GM12878 (cell line): ENCODE measurements around the gene SLX4IP. TPM values are rescaled to one million over a fixed set of nuclear protein-coding genes. Genes with fewer than 3 reads are reported as not detected.

ENCODE experiments used
- ATAC-seq: fragments of 200-7000 bp; cut with Tn5 transposase; 3 replicates; pipeline ENCODE4 v1.9.1; 2020; ENCODE audit warnings: mild to moderate bottlenecking, moderate library complexity
- BruUV-seq: library from RNA; stranded (reverse); fragments of 400-500 nt; replicated peaks from 2 replicates; lab custom pipeline; 2021; lab: Mats Ljungman, UMichigan
- CTCF ChIA-PET: fragments of 300-600 bp; sonication (Branson Sonifier 250); formaldehyde crosslinking; extraction: SDS; loops from one replicate; lab custom pipeline; 2021; ENCODE audit warnings: inconsistent platforms; lab: Yijun Ruan, JAX
- POLR2A ChIA-PET: fragments of 350-600 bp; formaldehyde crosslinking; extraction: SDS; loops from one replicate; lab custom pipeline; 2021; ENCODE audit warnings: inconsistent platforms; lab: Charles Lee
- RAD21 ChIA-PET: fragments of 300-600 bp; sonication (Branson Sonifier 250); formaldehyde crosslinking; loops from one replicate; lab custom pipeline; 2023; ENCODE audit warnings: antibody characterized with exemption; ENCODE audit not compliant: unreplicated experiment; lab: Charles Lee
- SMC1A ChIA-PET: fragments of 300-600 bp; sonication (Branson Sonifier 250); formaldehyde crosslinking; loops from one replicate; lab custom pipeline; 2023; ENCODE audit not compliant: unreplicated experiment, uncharacterized antibody; lab: Charles Lee
- DNase-seq: peaks from one replicate; pipeline ENCODE4 v3.0.0-alpha.2; 2011; ENCODE audit warnings: low read depth, low spot score
- FAIRE-seq: peaks from 3 replicates; lab custom pipeline; 2011; peaks lifted over from hg19 to GRCh38; lab: Jason Lieb, UNC
- H2AFZ ChIP-seq: 2 replicates; pipeline ENCODE4 v1.6.0; 2011; ENCODE audit warnings: low read depth, low read length, control low read depth; ENCODE audit not compliant: control insufficient read depth
- H3K27ac ChIP-seq: 2 replicates; pipeline ENCODE4 v1.5.1; 2011; ENCODE audit warnings: control low read depth; ENCODE audit not compliant: control insufficient read depth, insufficient read depth
- H3K27me3 ChIP-seq, 2 experiments: replicated peaks in 1 of 2; 2 replicates each; pipeline versions ENCODE4 v1.6.0 to v1.6.1; 2011; ENCODE audit warnings: low read length in 1 of 2; ENCODE audit not compliant: control insufficient read depth in 2 of 2, insufficient read depth in 2 of 2
- H3K36me3 ChIP-seq, 2 experiments: 2 replicates each; pipeline ENCODE4 v1.5.1; 2011; ENCODE audit warnings: low read length in 1 of 2; ENCODE audit not compliant: control insufficient read depth in 2 of 2, insufficient read depth in 2 of 2
- H3K4me1 ChIP-seq: 2 replicates; pipeline ENCODE4 v1.6.1; 2011; ENCODE audit warnings: mild to moderate bottlenecking, low read length, moderate library complexity, mixed read lengths; ENCODE audit not compliant: control insufficient read depth, insufficient read depth
- H3K4me2 ChIP-seq: 2 replicates; pipeline ENCODE4 v1.6.0; 2011; ENCODE audit warnings: control low read depth; ENCODE audit not compliant: control insufficient read depth, insufficient read depth
- H3K4me3 ChIP-seq: fragments of 200-600 bp; sonication (generic); 2 replicates; pipeline ENCODE4 v1.5.1; 2016
- H3K79me2 ChIP-seq: 2 replicates; pipeline ENCODE4 v1.6.0; 2011; ENCODE audit warnings: low read length; ENCODE audit not compliant: control insufficient read depth, insufficient read depth
- H3K9ac ChIP-seq: 2 replicates; pipeline ENCODE4 v1.8.0; 2011; ENCODE audit warnings: low read length, control low read depth, mixed read lengths; ENCODE audit not compliant: control insufficient read depth, insufficient read depth
- H3K9me3 ChIP-seq: replicated peaks from 3 replicates; pipeline ENCODE4 v1.5.1; 2011; ENCODE audit warnings: mild to moderate bottlenecking, low read length; ENCODE audit not compliant: control insufficient read depth, insufficient read depth
- H4K20me1 ChIP-seq: 2 replicates; pipeline ENCODE4 v1.6.0; 2011; ENCODE audit not compliant: control insufficient read depth, insufficient read depth
- BHLHE40 ChIP-seq, 2 experiments: fragments of 450-650 bp in 1 of 2; IDR thresholded peaks; 2 replicates each; pipeline ENCODE4 v1.6.1; 2011 to 2017; ENCODE audit warnings: low read depth in 2 of 2, borderline replicate concordance in 1 of 2, improper control_type of control experiment in 1 of 2, low read length in 1 of 2, mild to moderate bottlenecking in 1 of 2
- CHD1 ChIP-seq: IDR thresholded peaks from 2 replicates; pipeline ENCODE4 v1.6.1; 2012; ENCODE audit warnings: low read depth, low read length, improper control_type of control experiment
- CHD2 ChIP-seq: IDR thresholded peaks from 2 replicates; pipeline ENCODE4 v1.6.1; 2011; ENCODE audit warnings: low read depth, low read length, improper control_type of control experiment, borderline replicate concordance
- CTCF ChIP-seq, 3 experiments: IDR thresholded peaks in 2 of 3; conservative IDR thresholded peaks in 1 of 3; 2 replicates each; pipeline ENCODE4 v1.5.1; 2011; ENCODE audit warnings: low read depth in 3 of 3, low read length in 3 of 3, mild to moderate bottlenecking in 3 of 3, control low read depth in 2 of 3, moderate library complexity in 2 of 3, inconsistent platforms in 1 of 3, mixed read lengths in 1 of 3; ENCODE audit not compliant: control insufficient read depth in 2 of 3, insufficient read depth in 1 of 3; ENCODE audit errors: extremely low read depth in 1 of 3
- FOS ChIP-seq: IDR thresholded peaks from 3 replicates; pipeline ENCODE4 v1.6.1; 2011; ENCODE audit warnings: borderline replicate concordance; ENCODE audit not compliant: insufficient read length; ENCODE audit errors: extremely low read depth
- KLF5 ChIP-seq: fragments of 450-650 bp; IDR thresholded peaks from 2 replicates; pipeline ENCODE4 v1.6.1; 2014; ENCODE audit warnings: mild to moderate bottlenecking; ENCODE audit not compliant: partially characterized antibody
- MTA2 ChIP-seq: fragments of 450-650 bp; IDR thresholded peaks from 2 replicates; pipeline ENCODE4 v1.6.1; 2016; ENCODE audit warnings: low read depth, mild to moderate bottlenecking, moderate library complexity
- MTA3 ChIP-seq: IDR thresholded peaks from 2 replicates; pipeline ENCODE4 v1.6.1; 2012; ENCODE audit warnings: low read length, inconsistent platforms, borderline replicate concordance
- NBN ChIP-seq: fragments of 450-650 bp; IDR thresholded peaks from 2 replicates; pipeline ENCODE4 v1.6.1; 2016
- NFXL1 ChIP-seq: fragments of 450-650 bp; IDR thresholded peaks from 2 replicates; pipeline ENCODE4 v1.6.1; 2017; ENCODE audit warnings: antibody characterized with exemption, mild to moderate bottlenecking, borderline replicate concordance
- RAD21 ChIP-seq: IDR thresholded peaks from 2 replicates; pipeline ENCODE4 v1.6.1; 2011; ENCODE audit warnings: mild to moderate bottlenecking, low read depth, low read length, moderate library complexity; ENCODE audit not compliant: insufficient read depth
- SIX5 ChIP-seq: IDR thresholded peaks from 2 replicates; pipeline ENCODE4 v1.6.1; 2011; ENCODE audit warnings: mild to moderate bottlenecking, low read depth, low read length, moderate library complexity; ENCODE audit not compliant: severe bottlenecking
- SMC3 ChIP-seq: IDR thresholded peaks from 2 replicates; pipeline ENCODE4 v1.6.1; 2011; ENCODE audit warnings: low read length, improper control_type of control experiment, borderline replicate concordance
- SREBF2 ChIP-seq: IDR thresholded peaks from 2 replicates; pipeline ENCODE4 v1.6.1; 2012; ENCODE audit warnings: mild to moderate bottlenecking, low read length
- STAT1 ChIP-seq: fragments of 450-650 bp; conservative IDR thresholded peaks from 2 replicates; pipeline ENCODE4 v1.6.1; 2014; ENCODE audit warnings: antibody characterized with exemption, mild to moderate bottlenecking
- TCF12 ChIP-seq: IDR thresholded peaks from 2 replicates; pipeline ENCODE4 v1.6.1; 2011; ENCODE audit warnings: low read depth, mild to moderate bottlenecking, low read length
- TCF3 ChIP-seq: IDR thresholded peaks from 2 replicates; pipeline ENCODE4 v1.6.1; 2012; ENCODE audit warnings: low read depth, mild to moderate bottlenecking, low read length, borderline replicate concordance; ENCODE audit not compliant: insufficient read depth
- WGBS: methylation state at CpG from one replicate; pipeline ENCODE4 v1.1.6; 2016; ENCODE audit warnings: low lambda C conversion rate; ENCODE audit not compliant: insufficient replicate concordance, insufficient coverage; ENCODE audit errors: missing lambda C conversion rate; 5-methylcytosine and 5-hydroxymethylcytosine counted together
- in situ Hi-C: fragments of 300-500 bp; cut with MboI; formaldehyde crosslinking; loops from 9 replicates; pipeline ENCODE4 v1.14.3; 2018; ENCODE audit warnings: mixed read lengths
- intact Hi-C: fragments of 100-400 bp; cut with micrococcal nuclease; formaldehyde crosslinking; loops from one replicate; pipeline ENCODE4 v1.14.2; 2022; ENCODE audit not compliant: unreplicated experiment
- polyA plus RNA-seq, 11 experiments: library from polyadenylated mRNA; depleted of rRNA in 4 of 11; unstranded in 6 of 11; stranded (reverse) in 5 of 11; fragments of >200 nt; fragmentation: Nextera tagmentation in 4 of 11; fragmentation: Illumina TruSeq in 1 of 11; extraction: Ambion mirVana in 4 of 11; extraction: Trizol in 1 of 11; gene quantifications; 1 replicate in 1 of 11; 2 replicates in 10 of 11; pipeline versions ENCODE4 v1.2.1 to v1.2.3, GENCODE V29; 2011 to 2016; ENCODE audit warnings: inconsistent platforms in 2 of 11, missing spikeins in 2 of 11, low read depth in 1 of 11
- total RNA-seq, 4 experiments: library from RNA; depleted of rRNA in 3 of 4; stranded (reverse); fragments of >200 nt in 3 of 4; fragmentation: Illumina TruSeq in 1 of 4; extraction: Trizol in 1 of 4; gene quantifications; 2 replicates each; pipeline versions ENCODE4 v1.2.1 to v1.2.3, GENCODE V29; 2013 to 2021
- TF ChIP-seq, protein P1 (sequence below): fragments of 450-650 bp; IDR thresholded peaks from 2 replicates; pipeline ENCODE4 v1.6.1; 2018; ENCODE audit warnings: borderline replicate concordance, mild to moderate bottlenecking; ENCODE audit not compliant: partially characterized antibody
- TF ChIP-seq, protein P2 (sequence below): fragments of 450-650 bp; IDR thresholded peaks from 2 replicates; pipeline ENCODE4 v1.6.1; 2017; ENCODE audit warnings: low read depth, mild to moderate bottlenecking, moderate library complexity

The SLX4IP gene
- total and polyA plus RNA-seq, 10 of the 15 experiments (the other 5 are each of a cell fraction or from before 2014, with no cell fraction given) = 2.2 to 11.0 (median 6.3) TPM

GRCh38 chr20:10469599-10469998 lies 34.5 kb downstream of the SLX4IP start:
- Histone ChIP-seq H3K27me3 (no peaks in the 10 kb centered on the region), H3K79me2 (peaks cover 3% of the 10 kb centered on the region), H3K9me3 (no peaks in the 10 kb centered on the region; the same call in 2 of the 3 replicates), H3K4me1 (peaks cover 3% of the 10 kb centered on the region; the same call in 1 of the 2 replicates), H4K20me1 (no peaks in the 10 kb centered on the region), H3K4me2 (no peak overlapping the region), H3K36me3 (no peaks in the 10 kb centered on the region), H3K4me3 (no peak overlapping the region), H3K9ac (no peak overlapping the region), H2AFZ (no peak overlapping the region), H3K27ac (no peak overlapping the region)
- intact Hi-C loops (loop anchor here (5.0 kb wide), 1 partner anchor 83 kb away; no protein-coding TSS in a partner anchor), in situ Hi-C loops (no loop called here)
- 69% methylated on average over 7 of the region's 7 CpGs for WGBS
- ATAC-seq = peak; percentile 81
- BruUV-seq = no TSS peak
- FAIRE-seq = no peak
- DNase-seq = no peak
- POLR2A ChIA-PET = no interaction called here
- RAD21 ChIA-PET = interaction anchor here (1.2 kb wide), 1 partner anchor 82 kb away, joined by 3 read pairs; no protein-coding TSS in a partner anchor
- SMC1A ChIA-PET = interaction anchor here (1.7 to 2.7 kb wide), 2 partner anchors 9 to 70 kb away, joined by 4 to 5 read pairs; no protein-coding TSS in a partner anchor
- CTCF ChIA-PET = interaction anchor here (1.6 to 2.5 kb wide), 2 partner anchors 56 to 83 kb away, joined by 4 to 7 read pairs; no protein-coding TSS in a partner anchor
- TF ChIP-seq, protein P1, sequence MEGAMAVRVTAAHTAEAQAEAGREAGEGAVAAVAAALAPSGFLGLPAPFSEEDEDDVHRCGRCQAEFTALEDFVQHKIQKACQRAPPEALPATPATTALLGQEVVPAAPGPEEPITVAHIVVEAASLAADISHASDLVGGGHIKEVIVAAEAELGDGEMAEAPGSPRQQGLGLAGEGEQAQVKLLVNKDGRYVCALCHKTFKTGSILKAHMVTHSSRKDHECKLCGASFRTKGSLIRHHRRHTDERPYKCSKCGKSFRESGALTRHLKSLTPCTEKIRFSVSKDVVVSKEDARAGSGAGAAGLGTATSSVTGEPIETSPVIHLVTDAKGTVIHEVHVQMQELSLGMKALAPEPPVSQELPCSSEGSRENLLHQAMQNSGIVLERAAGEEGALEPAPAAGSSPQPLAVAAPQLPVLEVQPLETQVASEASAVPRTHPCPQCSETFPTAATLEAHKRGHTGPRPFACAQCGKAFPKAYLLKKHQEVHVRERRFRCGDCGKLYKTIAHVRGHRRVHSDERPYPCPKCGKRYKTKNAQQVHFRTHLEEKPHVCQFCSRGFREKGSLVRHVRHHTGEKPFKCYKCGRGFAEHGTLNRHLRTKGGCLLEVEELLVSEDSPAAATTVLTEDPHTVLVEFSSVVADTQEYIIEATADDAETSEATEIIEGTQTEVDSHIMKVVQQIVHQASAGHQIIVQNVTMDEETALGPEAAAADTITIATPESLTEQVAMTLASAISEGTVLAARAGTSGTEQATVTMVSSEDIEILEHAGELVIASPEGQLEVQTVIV = no peak
- TF ChIP-seq TCF3 (no peak), SIX5 (no peak), BHLHE40 (IDR thresholded peaks at IDR 0.05; ENCODE audit: borderline replicate concordance in 1 of 2, low read depth in 2 of 2, low read length in 1 of 2) (peak in 1 of 2 experiments; percentile 31; a peak in 1 of 4 replicates), MTA3 (no peak), STAT1 (no peak), NFXL1 (no peak), CHD1 (no peak), CHD2 (no peak), TCF12 (no peak), SREBF2 (no peak), MTA2 (no peak), NBN (no peak), SMC3 (peak; percentile 41; the same call in 1 of the 2 replicates), RAD21 (peak; percentile 67), KLF5 (no peak), FOS (no peak), CTCF (IDR thresholded peaks at IDR 0.05 in 2 of 3, conservative IDR thresholded peaks at IDR 0.05 in 1 of 3; ENCODE audit: control insufficient read depth in 2 of 3, extremely low read depth in 1 of 3, insufficient read depth in 1 of 3, low read depth in 3 of 3, low read length in 3 of 3) (peak; percentile 32 to 50 (median 49); a peak in 5 of 6 replicates)
- TF ChIP-seq, protein P2, sequence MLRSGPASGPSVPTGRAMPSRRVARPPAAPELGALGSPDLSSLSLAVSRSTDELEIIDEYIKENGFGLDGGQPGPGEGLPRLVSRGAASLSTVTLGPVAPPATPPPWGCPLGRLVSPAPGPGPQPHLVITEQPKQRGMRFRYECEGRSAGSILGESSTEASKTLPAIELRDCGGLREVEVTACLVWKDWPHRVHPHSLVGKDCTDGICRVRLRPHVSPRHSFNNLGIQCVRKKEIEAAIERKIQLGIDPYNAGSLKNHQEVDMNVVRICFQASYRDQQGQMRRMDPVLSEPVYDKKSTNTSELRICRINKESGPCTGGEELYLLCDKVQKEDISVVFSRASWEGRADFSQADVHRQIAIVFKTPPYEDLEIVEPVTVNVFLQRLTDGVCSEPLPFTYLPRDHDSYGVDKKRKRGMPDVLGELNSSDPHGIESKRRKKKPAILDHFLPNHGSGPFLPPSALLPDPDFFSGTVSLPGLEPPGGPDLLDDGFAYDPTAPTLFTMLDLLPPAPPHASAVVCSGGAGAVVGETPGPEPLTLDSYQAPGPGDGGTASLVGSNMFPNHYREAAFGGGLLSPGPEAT = no peak
